IMR-90 (cell line): ENCODE data around the gene MARK4.
"Not testable (repeated sequence)": the region's sequence is repeated elsewhere in the genome, so short reads cannot be mapped to it uniquely, and the experiment has no call there.

Experiments used
- POLR2A ChIP-seq: IDR thresholded peaks from 2 replicates; pipeline ENCODE4 v1.6.1; 2012; ENCODE audit warnings: mild to moderate bottlenecking, low read depth, low read length
- RFX5 ChIP-seq: IDR thresholded peaks from 2 replicates; pipeline ENCODE4 v1.8.0; 2012; ENCODE audit warnings: low read depth, mild to moderate bottlenecking, low read length, moderate library complexity

DNA sequence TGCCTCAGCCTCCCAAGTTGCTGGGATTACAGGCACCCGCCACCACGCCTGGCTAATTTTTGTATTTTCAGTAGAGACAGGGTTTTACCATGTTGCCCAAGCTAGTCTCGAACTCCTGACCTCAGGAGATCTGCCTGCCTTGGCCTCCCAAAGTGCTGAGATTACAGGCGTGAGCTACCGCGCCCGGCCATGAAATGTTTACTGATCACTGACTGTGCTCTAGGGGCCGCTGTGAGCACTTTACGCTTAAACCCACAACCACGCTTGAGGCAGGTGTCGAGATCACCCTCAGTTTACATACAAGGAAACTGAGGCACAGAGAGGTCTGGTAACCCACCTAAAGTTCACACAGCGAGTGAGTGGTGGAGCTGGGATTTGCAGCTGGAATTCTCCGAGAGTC, 18.9 kb downstream of the MARK4 start:
- TF ChIP-seq POLR2A, RFX5: not testable (repeated sequence)
